RPMI7951 (cell line): ENCODE results near the gene ZBTB25. TPM values are rescaled to one million over a fixed set of nuclear protein-coding genes. Genes with fewer than 3 reads are reported as not detected.

Source experiments
- total RNA-seq: library from RNA; depleted of rRNA; stranded (reverse); fragments of >200 nt; shearing (Covaris generic); gene quantifications from 2 replicates; pipeline ENCODE4 v1.2.3, GENCODE V29; 2014; rRNA removed

The ZBTB25 gene
- total RNA-seq, 1 experiment from 2014 or later: 8.3 TPM

Other genes starting within 250 kb of the ZBTB25 start
- 0.10 and 0.12 TPM in 2 replicates for gene ESR2, start 209.5 kb downstream of the ZBTB25 start, total RNA-seq
- gene MTHFD1, start 115.5 kb downstream of the ZBTB25 start, total RNA-seq: 39.2 and 46.5 TPM in 2 replicates
- 0.36 and 0.59 TPM in 2 replicates for gene AKAP5, start 38.3 kb downstream of the ZBTB25 start, total RNA-seq
- gene ZBTB1, start 932 bp upstream of the ZBTB25 start, total RNA-seq: 28.0 and 33.0 TPM in 2 replicates
- gene HSPA2, start 36.9 kb upstream of the ZBTB25 start, total RNA-seq: 10.0 and 11.2 TPM in 2 replicates
- gene PPP1R36, start 46.1 kb upstream of the ZBTB25 start, total RNA-seq: 0.48 and 0.78 TPM in 2 replicates
- 1.8 and 1.9 TPM in 2 replicates for gene PLEKHG3, start 200.6 kb upstream of the ZBTB25 start, total RNA-seq